ENCODE results near the gene NIPAL3. TPM values are rescaled to one million over a fixed set of nuclear protein-coding genes. Genes with fewer than 3 reads are reported as not detected.
A peak's percentile ranks its signal among the peaks of the same experiment; 100 is the strongest.

NIPAL3 gene
- polyA plus RNA-seq, 1 donor (not counting 4 experiments of a cell fraction or from before 2014, with no cell fraction given) = 30.5 TPM

DNA sequence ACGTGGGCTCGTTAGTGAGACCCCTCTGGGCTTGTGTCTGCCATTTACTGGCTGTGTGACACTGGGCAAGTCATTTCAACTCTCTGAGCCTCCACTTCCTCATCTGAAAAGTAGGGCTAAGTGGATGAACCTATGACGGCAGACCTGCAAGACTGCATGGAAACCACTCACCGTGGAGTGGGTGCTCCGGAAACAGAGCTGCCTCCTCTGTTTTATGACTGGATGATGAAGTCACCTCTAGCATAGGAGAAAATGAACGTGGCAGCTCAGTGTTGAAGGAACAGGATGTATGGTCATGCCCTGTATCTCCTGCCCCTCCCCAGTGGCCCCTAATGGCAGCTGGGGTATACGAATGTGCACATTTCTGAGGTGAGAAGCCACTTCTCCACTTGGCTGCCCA is 42.6 kb upstream of the NIPAL3 start:
- H3K9ac ChIP-seq (ENCODE audit: control insufficient read depth, extremely low read depth, insufficient read depth, low read length) = no peak overlapping the region
- peaks cover 11% of the 10 kb centered on the region for H3K4me1 ChIP-seq (ENCODE audit: control insufficient read depth, extremely low read depth, insufficient read depth, low read length)
- no peak for DNase-seq (ENCODE audit: low read depth, low spot score)
- no peaks in the 10 kb centered on the region for H3K27me3 ChIP-seq (ENCODE audit: control insufficient read depth, extremely low read depth, insufficient read depth, low read length)
- peak overlapping the region; percentile 42 for H3K27ac ChIP-seq (ENCODE audit: control insufficient read depth, insufficient read depth, low read length)
- dilution Hi-C loops (cut with MboI; ENCODE audit: extremely low pct_ligation_motif_present, low sequenced_read_pairs) = no loop called here
- H3K9me3 ChIP-seq (ENCODE audit: control insufficient read depth, low read depth, low read length) = no peaks in the 10 kb centered on the region
- no peaks in the 10 kb centered on the region for H3K9me1 ChIP-seq (ENCODE audit: control insufficient read depth, extremely low read depth, insufficient read depth, low read length)
- no peak overlapping the region for H3K4me2 ChIP-seq (ENCODE audit: control insufficient read depth, extremely low read depth, insufficient read depth, low read depth, low read length)
- peaks cover 6 to 11% of the 10 kb centered on the region in 2 experiments for H3K36me3 ChIP-seq (ENCODE audit: control insufficient read depth in 2 of 2, extremely low read depth in 1 of 2, insufficient read depth in 2 of 2, low read length in 2 of 2)
- H3K4me3 ChIP-seq (ENCODE audit: control insufficient read depth in 2 of 3, extremely low read depth in 1 of 3, insufficient read depth in 2 of 3, low read depth in 1 of 3, low read length in 3 of 3) = no peak overlapping the region
- TF ChIP-seq, protein P1, sequence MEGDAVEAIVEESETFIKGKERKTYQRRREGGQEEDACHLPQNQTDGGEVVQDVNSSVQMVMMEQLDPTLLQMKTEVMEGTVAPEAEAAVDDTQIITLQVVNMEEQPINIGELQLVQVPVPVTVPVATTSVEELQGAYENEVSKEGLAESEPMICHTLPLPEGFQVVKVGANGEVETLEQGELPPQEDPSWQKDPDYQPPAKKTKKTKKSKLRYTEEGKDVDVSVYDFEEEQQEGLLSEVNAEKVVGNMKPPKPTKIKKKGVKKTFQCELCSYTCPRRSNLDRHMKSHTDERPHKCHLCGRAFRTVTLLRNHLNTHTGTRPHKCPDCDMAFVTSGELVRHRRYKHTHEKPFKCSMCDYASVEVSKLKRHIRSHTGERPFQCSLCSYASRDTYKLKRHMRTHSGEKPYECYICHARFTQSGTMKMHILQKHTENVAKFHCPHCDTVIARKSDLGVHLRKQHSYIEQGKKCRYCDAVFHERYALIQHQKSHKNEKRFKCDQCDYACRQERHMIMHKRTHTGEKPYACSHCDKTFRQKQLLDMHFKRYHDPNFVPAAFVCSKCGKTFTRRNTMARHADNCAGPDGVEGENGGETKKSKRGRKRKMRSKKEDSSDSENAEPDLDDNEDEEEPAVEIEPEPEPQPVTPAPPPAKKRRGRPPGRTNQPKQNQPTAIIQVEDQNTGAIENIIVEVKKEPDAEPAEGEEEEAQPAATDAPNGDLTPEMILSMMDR (optimal IDR thresholded peaks at IDR 0.05 in 1 of 3, IDR thresholded peaks at IDR 0.05 in 1 of 3, conservative IDR thresholded peaks at IDR 0.05 in 1 of 3; ENCODE audit: extremely low read depth in 1 of 3, insufficient read depth in 2 of 3, low read length in 3 of 3) = no peak
- TF ChIP-seq EZH2 (IDR thresholded peaks at IDR 0.05; ENCODE audit: low read length) = no peak
- no peaks in the 10 kb centered on the region for H4K20me1 ChIP-seq (ENCODE audit: control insufficient read depth, extremely low read depth, insufficient read depth, low read length)
- no peaks in the 10 kb centered on the region for H3K79me2 ChIP-seq (ENCODE audit: control insufficient read depth, insufficient read depth, low read length)
- no peak overlapping the region for H2AFZ ChIP-seq (ENCODE audit: control insufficient read depth, low read length)
- FAIRE-seq = peak; percentile 44

DNA sequence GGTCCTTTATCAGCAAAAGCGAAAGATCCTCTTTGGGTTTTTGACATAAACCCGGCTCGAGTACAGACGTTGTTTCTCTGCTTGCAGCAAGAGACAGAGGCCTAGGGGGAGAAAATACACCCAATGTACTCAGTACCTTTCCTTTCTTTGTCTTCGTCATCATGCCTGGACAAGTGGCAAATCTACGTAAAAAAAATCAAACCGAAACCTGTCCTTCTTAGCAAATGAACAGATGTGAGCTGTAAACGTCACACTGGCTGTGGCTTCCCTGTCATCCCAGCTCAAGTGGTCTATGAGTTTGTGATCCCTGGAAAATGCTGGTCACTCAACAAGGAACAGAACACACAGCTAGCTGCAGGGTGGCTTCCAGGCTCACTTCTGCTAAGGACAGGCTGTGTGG is 41.9 kb upstream of the NIPAL3 start:
- dilution Hi-C loops (cut with MboI; ENCODE audit: extremely low pct_ligation_motif_present, low sequenced_read_pairs) = no loop called here
- DNase-seq (ENCODE audit: low read depth, low spot score) (no peak), FAIRE-seq (peak; percentile 86)
- Histone ChIP-seq H3K9me3 (ENCODE audit: control insufficient read depth, low read depth, low read length) (no peaks in the 10 kb centered on the region), H3K9ac (ENCODE audit: control insufficient read depth, extremely low read depth, insufficient read depth, low read length) (peak overlapping the region; percentile 43), H3K4me3 (ENCODE audit: control insufficient read depth in 2 of 3, extremely low read depth in 1 of 3, insufficient read depth in 2 of 3, low read depth in 1 of 3, low read length in 3 of 3) (peak overlapping the region in 1 of 3 experiments; percentile 9), H3K4me1 (ENCODE audit: control insufficient read depth, extremely low read depth, insufficient read depth, low read length) (peaks cover 11% of the 10 kb centered on the region), H3K4me2 (ENCODE audit: control insufficient read depth, extremely low read depth, insufficient read depth, low read depth, low read length) (peak overlapping the region; percentile 44), H3K27me3 (ENCODE audit: control insufficient read depth, extremely low read depth, insufficient read depth, low read length) (no peaks in the 10 kb centered on the region), H4K20me1 (ENCODE audit: control insufficient read depth, extremely low read depth, insufficient read depth, low read length) (no peaks in the 10 kb centered on the region), H3K27ac (ENCODE audit: control insufficient read depth, insufficient read depth, low read length) (peak overlapping the region; percentile 42), H3K9me1 (ENCODE audit: control insufficient read depth, extremely low read depth, insufficient read depth, low read length) (peaks cover under 1% of the 10 kb centered on the region), H3K36me3 (ENCODE audit: control insufficient read depth in 2 of 2, extremely low read depth in 1 of 2, insufficient read depth in 2 of 2, low read length in 2 of 2) (peaks cover 6 to 12% of the 10 kb centered on the region in 2 experiments), H2AFZ (ENCODE audit: control insufficient read depth, low read length) (no peak overlapping the region), H3K79me2 (ENCODE audit: control insufficient read depth, insufficient read depth, low read length) (no peaks in the 10 kb centered on the region)
- TF ChIP-seq, protein P1 (optimal IDR thresholded peaks at IDR 0.05 in 1 of 3, IDR thresholded peaks at IDR 0.05 in 1 of 3, conservative IDR thresholded peaks at IDR 0.05 in 1 of 3; ENCODE audit: extremely low read depth in 1 of 3, insufficient read depth in 2 of 3, low read length in 3 of 3) = no peak
- TF ChIP-seq EZH2 (IDR thresholded peaks at IDR 0.05; ENCODE audit: low read length) = no peak

Data from keratinocyte (primary cell).